Natural killer cell treated with Interleukin-12 subunit alpha and Interleukin-12 subunit beta and Interleukin-15 and Interleukin-18, amount 100 ng/mL, for 72 hours (primary cell): Measurements from ENCODE around the gene ZSCAN2. TPM values are rescaled to one million over a fixed set of nuclear protein-coding genes. Genes with fewer than 3 reads are reported as not detected.
"Not testable (repeated sequence)": the region's sequence is repeated elsewhere in the genome, so short reads cannot be mapped to it uniquely, and the experiment has no call there.

Experiments
- ATAC-seq, 2 donors: fragments of 150-1000 bp; cut with Tn5 transposase in 1 of 2; sonication (Bioruptor Pico), chemical (Tn5 transposase) in 1 of 2; 2 replicates each; pipeline ENCODE4 v1.10.0; 2021
- DNase-seq: peaks from one replicate; pipeline ENCODE4 v3.0.0; 2022; ENCODE audit warnings: low spot score
- H3K27ac Mint-ChIP-seq, 2 donors: 1 replicate in 1 of 2; 2 replicates in 1 of 2; pipeline ENCODE4 v1.8.0; 2022; ENCODE audit warnings: mixed read lengths in 2 of 2, mild to moderate bottlenecking in 1 of 2, moderate library complexity in 1 of 2
- H3K27me3 Mint-ChIP-seq, 2 donors: 1 replicate in 1 of 2; 2 replicates in 1 of 2; pipeline ENCODE4 v1.8.0; 2022; ENCODE audit warnings: mixed read lengths in 2 of 2
- H3K36me3 Mint-ChIP-seq: one replicate; pipeline ENCODE4 v1.8.0; 2022; ENCODE audit warnings: mixed read lengths
- H3K4me1 Mint-ChIP-seq, 2 donors: 1 replicate in 1 of 2; 2 replicates in 1 of 2; pipeline ENCODE4 v1.8.0; 2022; ENCODE audit warnings: low read depth in 2 of 2, mixed read lengths in 2 of 2, mild to moderate bottlenecking in 1 of 2
- H3K4me3 Mint-ChIP-seq: one replicate; pipeline ENCODE4 v1.8.0; 2022; ENCODE audit warnings: mixed read lengths
- H3K9me3 Mint-ChIP-seq: 2 replicates; pipeline ENCODE4 v1.8.0; 2022; ENCODE audit warnings: mixed read lengths
- total RNA-seq, 2 donors: library from RNA; stranded (reverse); gene quantifications; one replicate each; pipeline ENCODE4 v1.2.3, GENCODE V29; 2022

The ZSCAN2 gene
- 1 to 10 TPM; 5.5 to 9.2 TPM for total RNA-seq

DNA sequence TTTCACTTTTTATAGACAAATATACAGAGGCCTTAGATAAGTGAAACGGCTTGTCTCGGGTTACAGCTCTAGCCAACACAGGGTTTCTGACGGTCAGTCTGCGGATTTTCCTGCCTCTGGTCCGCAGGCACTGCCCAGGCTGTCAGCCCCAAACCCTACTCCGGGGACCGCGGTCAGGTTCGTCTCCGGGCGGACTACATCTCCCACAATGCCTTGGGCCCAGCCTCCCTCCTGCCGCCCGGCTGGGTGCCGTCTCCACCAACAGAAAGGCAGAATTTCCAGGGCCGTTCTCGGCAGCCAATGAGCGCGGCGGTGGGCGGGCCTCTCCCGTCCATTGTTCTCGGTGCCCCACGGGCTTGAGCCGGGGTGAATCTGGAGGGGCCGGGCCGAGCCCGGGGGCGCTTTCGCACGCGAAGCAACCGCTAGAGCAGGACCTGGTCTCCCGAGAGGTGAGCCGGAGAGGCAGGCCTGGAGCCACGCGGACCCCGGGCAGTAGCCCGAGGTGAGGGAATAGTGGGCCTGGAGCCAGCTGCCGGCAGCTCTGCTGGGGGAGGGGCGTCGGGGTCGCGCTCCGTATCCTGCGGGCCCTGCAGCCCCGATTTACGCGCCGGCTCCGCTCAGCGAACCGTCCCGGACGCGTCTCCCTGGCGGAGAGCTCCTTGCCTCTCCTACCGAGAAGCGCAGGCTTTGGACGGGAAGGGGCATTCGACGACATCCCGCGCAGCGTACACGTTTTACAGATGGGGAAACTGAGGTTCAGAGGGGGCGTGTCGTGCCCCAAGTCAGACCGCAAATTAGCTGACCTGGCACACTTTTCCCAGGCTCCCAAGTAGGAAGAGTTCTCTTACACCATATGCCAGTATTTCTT, at the start of gene ZSCAN2:
ZSCAN2 (plus strand) TSS at position 323 of the 868 bp plus-strand sequence. CDS start 2,919 bp downstream, outside the sequence.
- Mint-ChIP-seq H3K4me1 (peaks cover 37 to 70% of the 10 kb centered on the region in 2 donors), H3K9me3 (no peaks in the 10 kb centered on the region), H3K36me3 (peaks cover 4% of the 10 kb centered on the region), H3K27ac (peak within 1 kb of the TSS; percentile 57 to 61), H3K27me3 (no peaks in the 10 kb centered on the region), H3K4me3 (peak within 1 kb of the TSS; percentile 95)
- peak; percentile 95 for DNase-seq
- ATAC-seq: peak; percentile 98 to 100

DNA sequence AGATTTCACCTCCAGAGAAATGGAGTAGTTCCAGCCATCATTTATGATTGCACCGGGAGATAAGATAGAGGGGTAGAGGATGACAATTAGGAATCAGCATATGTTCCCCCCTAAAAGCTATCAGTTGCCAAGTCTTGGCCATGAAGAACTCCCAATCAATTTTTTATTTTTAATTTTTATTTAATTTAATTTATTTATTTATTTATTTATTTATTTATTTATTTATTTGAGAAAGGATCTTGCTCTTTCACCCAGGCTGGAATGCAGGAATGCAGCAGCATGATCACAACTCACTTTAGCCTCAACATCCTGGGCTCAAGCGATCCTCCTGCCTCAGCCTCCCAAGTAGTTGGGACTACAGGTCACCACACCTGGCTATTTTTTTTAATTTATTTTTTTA, 49.2 kb upstream of the ZSCAN2 start:
- not testable (repeated sequence) for H3K27me3 Mint-ChIP-seq, H3K27ac Mint-ChIP-seq, DNase-seq, H3K9me3 Mint-ChIP-seq, ATAC-seq, H3K36me3 Mint-ChIP-seq, H3K4me3 Mint-ChIP-seq
- peaks cover 12 to 14% of the 10 kb centered on the region in 2 donors for H3K4me1 Mint-ChIP-seq

DNA sequence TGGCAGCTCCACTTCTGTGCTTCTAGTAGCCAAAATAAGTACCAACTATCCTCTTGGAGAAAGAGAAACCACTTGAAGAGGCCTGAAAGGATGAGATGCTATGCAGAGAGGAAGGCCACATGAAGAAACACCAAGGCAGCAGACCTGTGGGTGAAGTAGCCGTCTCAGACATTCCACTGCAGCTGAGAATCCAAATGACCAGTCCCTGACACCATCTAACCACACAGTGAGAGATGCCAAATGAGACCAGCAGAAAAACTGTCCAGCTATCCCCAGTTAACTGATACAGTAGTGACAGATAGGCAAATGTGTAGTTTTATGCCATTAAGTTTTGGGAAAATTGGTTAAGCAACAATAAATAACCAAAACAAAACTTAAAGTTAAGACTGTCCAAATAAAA, 47.9 kb upstream of the ZSCAN2 start:
- no peaks in the 10 kb centered on the region for H3K9me3 Mint-ChIP-seq
- H3K4me1 Mint-ChIP-seq: peaks cover 7 to 9% of the 10 kb centered on the region in 2 donors
- peaks cover 7% of the 10 kb centered on the region for H3K36me3 Mint-ChIP-seq
- no peak overlapping the region for H3K4me3 Mint-ChIP-seq
- H3K27me3 Mint-ChIP-seq: no peaks in the 10 kb centered on the region
- ATAC-seq (no peak), DNase-seq (no peak)
- no peak overlapping the region for H3K27ac Mint-ChIP-seq

DNA sequence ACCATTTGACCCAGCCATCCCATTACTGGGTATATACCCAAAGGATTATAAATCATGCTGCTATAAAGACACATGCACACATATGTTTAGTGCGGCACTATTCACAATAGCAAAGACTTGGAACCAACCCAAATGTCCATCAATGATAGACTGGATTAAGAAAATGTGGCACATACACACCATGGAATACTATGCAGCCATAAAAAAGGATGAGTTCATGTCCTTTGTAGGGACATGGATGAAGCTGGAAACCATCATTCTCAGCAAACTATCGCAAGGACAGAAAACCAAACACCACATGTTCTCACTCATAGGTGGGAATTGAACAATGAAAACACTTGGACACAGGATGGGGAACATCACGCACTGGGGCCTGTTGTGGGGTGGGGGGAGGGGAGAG, 44.1 kb upstream of the ZSCAN2 start:
- H3K9me3 Mint-ChIP-seq, ATAC-seq, DNase-seq, H3K4me1 Mint-ChIP-seq, H3K27ac Mint-ChIP-seq, H3K4me3 Mint-ChIP-seq, H3K36me3 Mint-ChIP-seq, H3K27me3 Mint-ChIP-seq: not testable (repeated sequence)

DNA sequence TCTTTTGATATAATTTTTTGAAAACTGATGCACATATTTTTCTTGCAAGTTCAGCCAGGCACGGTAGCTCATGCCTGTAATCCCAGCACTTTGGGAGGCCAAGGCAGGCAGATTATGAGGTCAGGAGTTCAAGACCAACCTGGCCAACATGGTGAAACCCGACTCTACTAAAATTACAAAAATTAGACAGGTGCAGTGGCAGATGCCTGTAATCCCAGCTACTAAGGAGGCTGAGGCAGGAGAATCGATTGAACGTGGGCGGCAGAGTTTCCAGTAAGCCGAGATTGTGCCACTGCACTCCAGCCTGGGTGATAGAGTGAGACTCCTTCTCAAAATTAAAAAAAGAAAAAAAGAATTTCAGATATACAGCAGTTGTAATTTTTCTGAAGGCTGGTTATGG, 32.8 kb upstream of the ZSCAN2 start:
- not testable (repeated sequence) for ATAC-seq, H3K27me3 Mint-ChIP-seq

DNA sequence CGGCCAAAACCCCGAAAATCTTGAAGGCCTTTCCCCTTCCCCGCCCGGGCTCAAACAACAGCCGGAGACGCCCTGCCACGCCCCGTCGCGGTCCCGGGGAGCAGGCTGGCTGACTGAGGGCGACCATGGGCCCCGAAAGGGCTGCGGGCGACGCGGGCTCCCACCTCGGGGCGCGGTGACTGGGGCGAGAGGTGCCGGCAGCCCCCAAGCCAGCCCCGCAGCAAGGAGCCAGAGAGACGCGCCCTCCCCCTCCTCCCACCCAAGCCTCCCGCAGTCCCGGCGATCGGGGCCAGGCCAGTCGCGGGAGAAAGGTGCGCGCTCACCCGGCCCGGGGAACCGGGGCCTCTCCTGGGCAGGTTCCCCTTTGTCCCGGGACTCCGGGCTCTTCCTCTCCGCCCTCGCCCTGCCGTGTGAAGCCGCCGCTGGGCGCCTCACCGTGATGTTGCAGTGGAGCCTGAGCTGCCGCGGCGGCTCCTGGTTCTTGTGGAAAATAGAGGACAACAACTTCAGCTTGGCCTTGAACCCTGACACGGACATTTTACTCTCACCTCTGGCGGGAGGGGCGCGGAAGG, 30.6 kb upstream of the ZSCAN2 start:
- H3K36me3 Mint-ChIP-seq: no peaks in the 10 kb centered on the region
- peak; percentile 70 to 73 for ATAC-seq
- H3K4me3 Mint-ChIP-seq: peak overlapping the region; percentile 63
- no peaks in the 10 kb centered on the region for H3K9me3 Mint-ChIP-seq
- no peaks in the 10 kb centered on the region for H3K27me3 Mint-ChIP-seq
- H3K4me1 Mint-ChIP-seq: peaks cover 0 to 4% of the 10 kb centered on the region in 2 donors
- DNase-seq: peak; percentile 63
- peak overlapping the region in 1 of 2 donors; percentile 29 for H3K27ac Mint-ChIP-seq

More for the DNA sequence above, 32.8 kb upstream of the ZSCAN2 start:
- not testable (repeated sequence) for H3K27ac Mint-ChIP-seq, DNase-seq, H3K36me3 Mint-ChIP-seq, H3K9me3 Mint-ChIP-seq, H3K4me1 Mint-ChIP-seq, H3K4me3 Mint-ChIP-seq

DNA sequence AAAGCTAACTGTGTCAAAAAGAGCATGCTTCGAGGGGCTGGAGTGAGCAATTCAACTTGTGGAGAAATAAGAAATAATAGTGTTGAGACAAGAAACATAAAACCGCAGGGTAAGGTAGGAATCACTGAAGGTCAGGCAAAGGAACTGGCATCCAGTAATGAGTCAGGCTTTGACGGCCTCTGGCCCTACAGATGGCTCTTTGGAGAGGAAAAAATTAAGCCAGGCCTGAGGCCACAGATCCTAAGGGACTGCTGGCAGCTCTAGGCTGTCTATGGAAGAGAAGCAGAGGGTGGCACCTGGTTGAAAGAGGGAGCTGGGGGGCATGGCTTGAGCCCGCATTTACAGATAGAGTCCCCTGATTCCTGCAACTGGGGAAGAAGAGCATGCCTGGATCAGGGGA, 28.6 kb upstream of the ZSCAN2 start:
- no peak overlapping the region for H3K4me3 Mint-ChIP-seq
- peaks cover 0 to 4% of the 10 kb centered on the region in 2 donors for H3K4me1 Mint-ChIP-seq
- DNase-seq: no peak
- no peak for ATAC-seq
- H3K9me3 Mint-ChIP-seq: no peaks in the 10 kb centered on the region
- H3K36me3 Mint-ChIP-seq: no peaks in the 10 kb centered on the region
- peaks cover 0 to 3% of the 10 kb centered on the region in 2 donors for H3K27me3 Mint-ChIP-seq
- H3K27ac Mint-ChIP-seq: no peak overlapping the region

DNA sequence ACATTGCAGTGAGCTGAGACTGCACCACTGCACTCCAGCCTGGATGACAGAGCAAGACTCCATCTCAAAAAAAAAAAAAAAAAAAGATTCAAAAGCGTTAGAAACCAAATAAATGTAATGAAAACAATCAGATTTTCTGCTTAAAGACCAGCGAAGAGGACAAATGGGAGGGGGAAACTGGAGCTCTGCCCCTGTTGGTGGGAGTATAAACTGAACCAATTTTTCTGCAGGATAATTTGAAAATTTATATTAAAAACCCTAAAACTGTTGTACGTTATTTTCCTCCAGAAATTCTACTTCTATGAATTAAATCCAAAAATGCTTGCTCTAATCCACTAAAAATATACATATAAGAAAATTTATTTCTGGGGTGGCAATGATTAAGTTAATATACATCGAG, 25.3 kb upstream of the ZSCAN2 start:
- peaks cover 0 to 5% of the 10 kb centered on the region in 2 donors for H3K27me3 Mint-ChIP-seq
- no peak for DNase-seq
- no peak overlapping the region for H3K4me3 Mint-ChIP-seq
- ATAC-seq: no peak
- H3K4me1 Mint-ChIP-seq: peaks cover 0 to 4% of the 10 kb centered on the region in 2 donors
- H3K27ac Mint-ChIP-seq: no peak overlapping the region
- H3K36me3 Mint-ChIP-seq: no peaks in the 10 kb centered on the region
- no peaks in the 10 kb centered on the region for H3K9me3 Mint-ChIP-seq

DNA sequence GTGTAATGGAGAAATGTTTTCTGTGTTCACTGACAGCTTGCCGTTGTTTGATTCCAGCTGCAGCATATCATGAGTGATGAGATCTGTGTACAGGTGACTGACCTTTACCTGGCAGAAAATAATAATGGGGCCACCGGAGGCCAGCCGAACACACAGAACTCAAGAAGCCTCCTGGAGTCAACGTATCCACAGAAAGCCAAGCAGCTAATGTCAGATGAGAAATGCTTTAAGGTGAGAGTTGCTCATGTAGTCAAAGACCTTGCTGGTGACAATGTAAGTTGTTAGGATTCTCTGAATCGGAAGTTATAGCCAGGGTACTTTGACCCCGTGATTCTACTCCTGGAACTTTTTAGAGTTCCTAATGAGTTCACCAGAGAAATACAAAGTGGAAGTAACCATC, 22.9 kb upstream of the ZSCAN2 start:
- ATAC-seq, H3K27me3 Mint-ChIP-seq, H3K9me3 Mint-ChIP-seq, H3K4me3 Mint-ChIP-seq, DNase-seq, H3K27ac Mint-ChIP-seq, H3K36me3 Mint-ChIP-seq: not testable (repeated sequence)
- peaks cover 8 to 11% of the 10 kb centered on the region in 2 donors for H3K4me1 Mint-ChIP-seq

DNA sequence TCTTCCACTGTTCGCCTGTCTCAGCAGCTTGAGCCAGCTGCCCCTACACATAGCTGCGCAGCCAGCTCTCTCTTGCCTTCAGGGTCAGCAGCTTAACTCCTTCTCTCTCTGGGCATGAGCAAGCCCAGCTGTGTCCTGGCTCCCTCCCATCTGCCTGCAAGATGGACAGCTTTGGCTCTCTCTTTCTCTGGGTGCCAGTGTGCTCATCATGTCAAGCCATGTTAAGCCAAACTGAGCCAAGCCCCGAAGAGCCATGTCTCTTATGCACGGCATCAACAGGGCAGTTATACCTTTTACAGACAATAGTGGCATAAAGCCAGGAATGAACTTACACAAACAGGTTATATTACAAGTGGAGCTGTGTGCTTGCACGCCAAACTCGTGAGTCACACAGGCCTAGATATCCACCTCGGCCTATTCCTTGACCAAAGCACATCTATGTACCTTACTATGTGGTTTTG, 21.5 kb upstream of the ZSCAN2 start:
- not testable (repeated sequence) for H3K9me3 Mint-ChIP-seq, H3K27ac Mint-ChIP-seq, H3K36me3 Mint-ChIP-seq, DNase-seq, H3K27me3 Mint-ChIP-seq, H3K4me3 Mint-ChIP-seq
- H3K4me1 Mint-ChIP-seq: peaks cover 15 to 18% of the 10 kb centered on the region in 2 donors
- peak in 1 of 2 donors; percentile 36 for ATAC-seq

DNA sequence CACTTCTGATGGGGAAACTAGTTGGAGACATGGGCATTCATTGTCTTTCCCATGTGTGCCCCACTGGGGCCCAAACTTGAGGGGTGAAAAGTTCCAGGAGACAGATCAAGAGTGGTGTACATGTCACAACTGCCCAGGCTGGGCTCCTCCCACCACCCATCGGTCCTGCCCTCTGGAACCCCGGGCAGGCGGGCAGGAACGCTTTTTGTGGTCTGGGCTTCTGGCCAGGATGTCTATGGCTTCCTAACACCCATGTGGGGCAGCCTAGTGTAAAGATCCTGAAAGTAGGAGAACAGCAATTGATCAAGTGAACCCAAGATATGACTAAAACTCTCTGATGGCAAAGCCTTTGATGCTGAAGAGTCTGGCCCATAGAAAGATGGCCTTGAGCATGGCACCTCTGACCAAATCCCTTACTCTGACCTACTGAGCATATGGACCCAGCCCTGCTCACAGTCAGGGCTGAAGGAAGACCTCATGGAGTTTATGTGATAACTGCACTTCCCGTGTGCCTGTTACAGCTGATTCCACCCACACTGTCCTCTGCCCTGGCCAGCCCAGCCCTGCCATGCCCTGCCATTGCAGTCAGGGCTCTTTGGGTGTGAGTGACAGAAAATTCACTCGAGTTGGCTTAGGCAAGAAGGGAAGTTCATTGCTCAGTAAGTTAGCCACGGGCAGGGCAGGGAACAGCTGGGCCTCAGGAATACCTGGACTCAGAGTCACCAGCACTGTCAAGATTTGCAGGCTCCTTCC, 19.0 kb upstream of the ZSCAN2 start:
- ATAC-seq, H3K27ac Mint-ChIP-seq, H3K9me3 Mint-ChIP-seq, DNase-seq, H3K4me3 Mint-ChIP-seq, H3K27me3 Mint-ChIP-seq, H3K36me3 Mint-ChIP-seq: not testable (repeated sequence)
- H3K4me1 Mint-ChIP-seq: peaks cover 15 to 18% of the 10 kb centered on the region in 2 donors

DNA sequence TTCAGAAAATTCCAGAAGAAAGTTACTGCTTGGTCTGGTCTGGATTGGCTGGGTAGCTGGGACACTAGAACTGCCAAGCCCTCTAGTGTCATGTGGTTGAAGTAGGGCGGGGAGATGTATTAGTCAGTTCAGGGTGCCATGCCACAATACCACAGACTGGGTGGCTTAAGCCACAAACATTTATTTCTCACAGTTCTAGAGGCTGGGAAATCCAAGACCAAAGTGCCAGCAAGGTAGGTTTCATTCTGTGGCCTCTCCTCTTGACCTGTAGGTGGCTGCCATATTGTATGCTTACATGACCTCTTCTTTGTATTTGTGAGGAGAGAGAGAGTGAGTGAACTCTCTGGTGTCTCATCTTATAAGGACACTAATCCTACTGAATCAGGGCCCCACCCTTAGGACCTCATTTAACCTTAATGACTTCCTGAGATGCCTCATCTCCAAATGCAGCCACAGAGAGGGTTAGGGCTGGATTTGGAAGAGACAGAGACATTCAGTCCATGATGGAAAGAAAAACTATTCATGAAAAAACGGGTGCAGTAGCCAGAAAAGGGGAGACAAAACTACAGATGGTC, 18.1 kb upstream of the ZSCAN2 start:
- peaks cover 7 to 8% of the 10 kb centered on the region in 2 donors for H3K27me3 Mint-ChIP-seq
- ATAC-seq (peak; percentile 62 to 85), DNase-seq (peak; percentile 68)
- H3K36me3 Mint-ChIP-seq: peaks cover 7% of the 10 kb centered on the region
- H3K27ac Mint-ChIP-seq: no peak overlapping the region
- no peak overlapping the region for H3K4me3 Mint-ChIP-seq
- peaks cover 4% of the 10 kb centered on the region for H3K9me3 Mint-ChIP-seq
- peaks cover 15 to 18% of the 10 kb centered on the region in 2 donors for H3K4me1 Mint-ChIP-seq

DNA sequence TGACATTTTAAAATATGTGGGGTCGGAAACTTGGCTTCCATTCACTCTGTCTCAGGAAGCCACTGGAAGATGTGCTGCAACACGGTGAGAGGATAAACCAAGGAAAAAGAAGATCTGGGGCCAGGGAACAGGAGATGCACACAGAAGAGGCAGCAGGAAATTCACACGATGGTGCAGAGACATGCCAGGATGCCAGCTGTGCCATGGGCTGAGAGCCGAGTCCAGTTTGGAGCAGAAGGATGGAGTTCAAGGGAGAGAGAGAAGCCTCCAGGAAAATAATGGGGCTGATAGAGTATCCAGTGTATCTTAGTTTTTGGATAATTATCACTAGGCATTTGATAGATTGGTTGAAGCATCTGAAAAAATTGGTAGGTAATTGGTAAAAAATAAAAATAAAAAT, 16.9 kb upstream of the ZSCAN2 start:
- H3K27ac Mint-ChIP-seq, H3K4me3 Mint-ChIP-seq, ATAC-seq, H3K9me3 Mint-ChIP-seq, H3K27me3 Mint-ChIP-seq, H3K36me3 Mint-ChIP-seq, DNase-seq: not testable (repeated sequence)
- peaks cover 17 to 18% of the 10 kb centered on the region in 2 donors for H3K4me1 Mint-ChIP-seq
